H1 (cell line): Measurements from ENCODE around the gene CHMP4B. TPM values are rescaled to one million over a fixed set of nuclear protein-coding genes. Genes with fewer than 3 reads are reported as not detected.

Experiments used
- ASH2L ChIP-seq: fragments of 200-600, 300-600 bp; sonication (generic); IDR thresholded peaks from one replicate; pipeline ENCODE4 v1.7.1; 2017; ENCODE audit warnings: low read length
- ATF3 ChIP-seq: IDR thresholded peaks from 2 replicates; pipeline ENCODE4 v1.6.1; 2011; ENCODE audit warnings: low read depth, mild to moderate bottlenecking, low read length; ENCODE audit not compliant: insufficient read depth
- CBX8 ChIP-seq: fragments of 300-800, 300-1000 bp; sonication (generic); IDR thresholded peaks from 2 replicates; pipeline ENCODE4 v1.7.1; 2016; ENCODE audit warnings: low read depth, low read length, borderline replicate concordance
- FOSL1 ChIP-seq: IDR thresholded peaks from 2 replicates; pipeline ENCODE4 v1.6.1; 2011; ENCODE audit warnings: mild to moderate bottlenecking, low read depth, low read length, moderate library complexity; ENCODE audit not compliant: insufficient read depth
- NANOG ChIP-seq: IDR thresholded peaks from 2 replicates; pipeline ENCODE4 v1.6.1; 2011; ENCODE audit warnings: low read length, low read depth, mild to moderate bottlenecking, inconsistent platforms; ENCODE audit not compliant: insufficient read depth, poor library complexity, severe bottlenecking
- RAD21 ChIP-seq, 2 experiments: IDR thresholded peaks in 1 of 2; conservative IDR thresholded peaks in 1 of 2; 2 replicates each; pipeline ENCODE4 v1.6.1; 2011; ENCODE audit warnings: low read depth in 2 of 2, low read length in 2 of 2, improper control_type of control experiment in 1 of 2, inconsistent platforms in 1 of 2, mild to moderate bottlenecking in 1 of 2, moderate library complexity in 1 of 2
- TAF7 ChIP-seq: optimal IDR thresholded peaks from 2 replicates; pipeline ENCODE3; 2011; ENCODE audit warnings: low read depth, mild to moderate bottlenecking, inconsistent platforms, low read length, moderate library complexity, borderline replicate concordance
- USF2 ChIP-seq: IDR thresholded peaks from 2 replicates; pipeline ENCODE4 v1.6.1; 2011; ENCODE audit warnings: low read length, improper control_type of control experiment
- polyA plus RNA-seq, 7 experiments: library from polyadenylated mRNA; depleted of rRNA in 3 of 7; stranded (reverse) in 5 of 7; unstranded in 2 of 7; fragments of >200 nt in 5 of 7; fragments of 200-250 nt in 2 of 7; gene quantifications; 1 replicate in 5 of 7; 2 replicates in 1 of 7; 4 replicates in 1 of 7; pipeline versions ENCODE4 v1.2.1 to v1.2.3, GENCODE V29; 2011 to 2013; ENCODE audit warnings: missing spikeins in 2 of 7, mixed read lengths in 2 of 7
- total RNA-seq: library from RNA; stranded (reverse); fragmentation: NEBNext Ultra II Directional; extraction: Animal tissue kit (Norgen Biotek cat#: 25700); gene quantifications from 2 replicates; pipeline ENCODE4 v1.2.1, GENCODE V29; 2021

The CHMP4B gene
- total and polyA plus RNA-seq, 2 of the 8 experiments (the other 6 are each of a cell fraction or from before 2014, with no cell fraction given): 38.6 to 66.3 TPM

- TF ChIP-seq TAF7: no peak
- no peak for TF ChIP-seq USF2
- no peak for TF ChIP-seq RAD21 (IDR thresholded peaks at IDR 0.05 in 1 of 2, conservative IDR thresholded peaks at IDR 0.05 in 1 of 2; ENCODE audit: low read depth in 2 of 2, low read length in 2 of 2)
- TF ChIP-seq CBX8: no peak
- TF ChIP-seq ATF3: no peak
- no peak for TF ChIP-seq NANOG
- no peak for TF ChIP-seq FOSL1
- no peak for TF ChIP-seq ASH2L
Observed at GRCh38 chr20:33828326-33828844, 17.2 kb downstream of the CHMP4B start (continued).
